ENCODE measurements around the gene NAALADL2.

The NAALADL2 gene

DNA sequence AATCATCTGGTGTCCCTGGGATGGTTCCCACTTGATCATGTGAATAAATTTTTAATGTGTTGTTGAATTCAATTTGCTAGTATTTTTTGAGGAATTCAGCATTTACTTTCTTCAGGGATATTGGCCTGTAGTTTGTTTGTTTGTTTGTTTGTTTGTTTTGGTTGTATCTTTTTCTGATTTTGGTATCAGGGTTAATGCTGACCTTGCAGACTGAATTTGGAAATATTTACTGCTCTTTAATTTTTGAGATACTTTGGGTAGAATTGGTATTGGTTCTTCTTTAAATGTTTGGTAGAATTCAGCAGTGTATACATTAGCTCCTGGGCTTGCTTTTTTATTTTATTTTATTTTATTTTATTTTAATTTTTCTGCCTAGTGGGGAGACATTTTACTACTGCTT, 803.7 kb downstream of the NAALADL2 start:
- no peak for DNase-seq (ENCODE audit: low read depth in 3 of 3)

DNA sequence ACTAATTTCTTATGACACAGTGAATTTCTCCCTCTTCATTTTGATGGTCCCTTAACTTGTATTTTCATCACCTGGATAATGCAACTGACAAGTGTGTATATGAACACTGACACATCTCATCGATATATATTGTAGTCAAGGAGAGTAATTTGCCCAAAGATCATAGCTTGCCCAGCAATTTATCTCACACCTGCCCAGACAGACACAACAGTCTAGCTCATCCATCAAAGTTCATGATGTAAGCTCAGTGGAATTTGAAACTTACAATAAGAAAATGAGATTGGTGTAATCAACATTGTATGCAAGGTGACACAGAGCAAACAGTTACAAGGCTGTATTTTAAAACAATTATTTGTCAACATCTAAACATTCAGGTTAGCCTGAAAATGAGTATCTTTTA, 805.8 kb downstream of the NAALADL2 start:
- no peak for DNase-seq (ENCODE audit: low read depth in 3 of 3)

DNA sequence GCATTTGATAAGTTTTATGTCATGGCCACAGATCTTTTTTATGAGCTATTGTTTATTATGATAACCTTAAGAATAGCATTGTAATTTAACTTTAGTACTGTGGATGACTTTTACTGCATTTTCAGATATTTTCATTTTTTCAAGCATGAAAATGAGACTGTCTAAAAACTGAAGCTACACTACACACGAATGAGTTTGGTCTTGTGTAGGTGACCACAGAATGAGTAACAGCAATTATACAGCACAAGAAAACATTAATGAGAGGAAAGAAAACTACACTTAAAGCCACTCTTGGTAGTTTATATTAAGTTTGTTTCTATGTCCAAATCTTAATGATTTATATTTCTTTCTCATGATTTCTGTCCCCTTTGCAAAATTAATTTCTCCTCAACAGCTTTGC, 809.2 kb downstream of the NAALADL2 start:
- no peak for DNase-seq (ENCODE audit: low read depth in 3 of 3)

- no peak for DNase-seq (ENCODE audit: low read depth in 3 of 3)
Observed at GRCh38 chr3:175670557-175670956, 811.4 kb downstream of the NAALADL2 start.

DNA sequence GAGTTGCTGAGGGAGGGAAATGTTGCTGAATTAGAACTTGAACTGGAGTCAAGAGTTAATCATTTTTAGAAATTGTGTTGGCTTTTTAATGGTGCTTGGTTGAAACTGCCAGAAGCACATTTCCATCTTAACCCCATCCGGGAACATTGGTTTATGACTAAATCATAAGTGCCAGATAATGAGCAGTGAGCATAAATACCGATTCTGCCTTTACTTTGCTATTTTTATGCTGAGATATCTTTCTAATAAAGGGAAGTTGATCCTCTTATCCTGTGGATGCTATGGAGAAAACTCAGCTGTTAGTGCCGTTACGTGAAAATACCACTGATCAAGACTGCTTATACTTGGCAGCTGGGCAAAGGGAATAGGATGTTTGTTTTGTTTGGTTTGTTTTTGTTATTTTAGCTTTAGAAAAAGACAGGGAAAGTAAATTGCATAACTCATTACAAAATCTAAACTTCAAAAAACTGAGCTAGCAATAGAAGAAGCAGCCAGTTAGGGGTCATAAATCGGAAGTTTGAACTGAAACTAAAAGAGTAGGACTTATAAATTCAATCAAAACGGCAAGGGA, 813.1 kb downstream of the NAALADL2 start:
- no peak for DNase-seq (ENCODE audit: low read depth in 3 of 3)

DNA sequence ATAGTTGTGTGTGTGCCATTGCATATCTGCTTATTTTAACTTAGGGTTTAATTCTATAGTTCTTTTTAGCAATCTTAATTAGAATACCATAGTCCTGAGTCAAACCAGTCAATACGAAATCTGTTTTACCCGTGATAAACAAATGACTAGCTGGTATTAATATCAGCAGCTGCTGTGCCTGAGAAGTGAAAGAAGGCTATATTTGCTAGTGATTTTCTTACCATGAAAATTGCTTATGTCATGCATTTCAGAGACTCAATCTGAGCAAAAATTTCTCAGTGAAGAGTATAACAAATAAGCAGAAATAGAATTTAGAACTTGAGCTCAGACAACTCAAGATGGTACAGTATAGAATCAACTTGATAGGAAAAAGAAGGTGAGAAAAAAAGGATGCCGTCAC, 820.4 kb downstream of the NAALADL2 start:
- DNase-seq (ENCODE audit: low read depth in 3 of 3) = no peak

DNA sequence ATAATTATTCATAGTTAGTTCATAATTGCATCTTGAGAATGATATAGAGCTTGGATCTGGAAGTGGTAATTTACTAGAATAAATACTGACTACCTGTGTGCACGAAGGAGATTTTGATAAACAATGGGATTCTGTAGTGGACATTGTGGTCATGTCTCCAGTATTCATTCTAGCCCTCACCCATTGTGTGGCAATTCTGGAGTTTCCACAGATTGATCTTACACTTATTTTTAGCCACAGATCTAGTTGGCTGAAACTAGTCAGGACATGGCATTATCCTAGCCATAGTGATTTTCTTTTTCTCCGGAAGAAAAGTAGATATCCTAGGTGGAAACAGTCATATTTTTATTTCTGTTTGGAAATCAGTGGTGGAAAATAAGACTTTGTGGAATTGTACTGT, 833.1 kb downstream of the NAALADL2 start:
- no peak for DNase-seq (ENCODE audit: low read depth in 3 of 3)

DNA sequence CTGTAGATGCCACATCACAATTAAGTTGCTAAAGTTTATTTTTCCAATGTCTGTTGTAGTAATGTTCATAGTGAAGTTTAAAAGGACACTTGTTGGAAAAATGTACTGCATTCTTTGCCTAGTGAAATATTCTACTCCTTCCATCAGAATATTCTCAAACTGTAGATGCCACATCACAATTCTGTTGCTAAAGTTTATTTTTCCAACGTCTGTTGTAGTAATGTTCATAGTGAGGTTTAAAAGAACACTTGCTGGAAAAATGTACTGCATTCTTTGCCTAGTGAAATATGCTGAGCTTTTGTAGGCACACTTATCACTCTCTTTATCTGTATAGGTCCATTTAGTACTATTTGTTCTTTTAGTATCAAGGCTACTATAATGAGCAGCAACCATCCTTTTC, 836.1 kb downstream of the NAALADL2 start:
- DNase-seq (ENCODE audit: low read depth in 3 of 3) = no peak

DNA sequence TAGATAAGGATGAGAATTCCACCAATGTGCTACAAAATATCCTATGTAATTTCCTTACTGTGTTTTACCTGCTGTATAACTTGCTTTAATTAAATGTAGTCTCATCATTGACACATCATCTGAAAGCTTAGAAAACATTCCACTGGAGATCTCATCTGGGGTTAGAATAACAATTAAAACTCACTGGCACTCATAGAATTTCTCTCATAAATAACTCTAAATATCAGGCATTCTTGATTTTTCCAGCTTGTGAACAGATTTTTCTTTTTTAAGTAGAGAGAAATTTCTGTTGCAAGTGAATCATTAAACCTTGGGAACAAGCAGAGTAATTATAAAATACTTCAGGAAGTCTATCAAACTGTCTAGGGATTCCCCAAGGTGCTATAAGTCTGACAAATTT, 843.8 kb downstream of the NAALADL2 start:
- no peak for DNase-seq (ENCODE audit: low read depth in 3 of 3)

DNA sequence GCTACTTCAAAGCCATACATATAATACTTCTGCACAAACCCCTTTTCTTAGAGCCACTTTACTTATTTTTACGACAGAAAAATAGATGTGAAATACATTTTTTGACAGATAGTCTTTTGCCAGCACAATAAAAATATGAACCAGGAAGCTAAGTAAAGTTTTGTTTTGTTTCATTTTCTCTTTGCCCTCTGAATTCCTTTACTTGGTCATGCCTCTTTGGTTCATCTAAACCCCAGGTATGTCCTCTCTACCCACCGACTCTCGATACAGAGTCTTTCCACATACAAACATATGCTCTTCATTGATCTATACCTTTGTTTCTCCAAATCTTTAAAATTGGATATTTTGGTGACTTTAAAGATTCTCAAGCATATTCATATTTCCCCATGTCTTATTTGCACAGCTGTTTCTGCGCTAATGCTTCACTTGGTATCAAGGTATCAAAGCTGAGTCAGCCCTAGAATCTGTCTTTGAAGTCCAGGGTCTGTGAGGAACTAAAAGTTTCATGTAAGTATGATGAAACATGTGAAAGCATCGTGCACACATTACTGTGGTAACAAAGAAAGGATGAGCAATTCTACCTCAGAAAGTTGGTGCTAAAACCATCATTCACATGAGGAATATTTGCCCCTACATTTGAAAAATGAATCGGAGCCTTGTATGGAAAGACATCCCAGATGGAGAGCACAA, 845.4 kb downstream of the NAALADL2 start:
- DNase-seq (ENCODE audit: low read depth in 3 of 3) = no peak

DNA sequence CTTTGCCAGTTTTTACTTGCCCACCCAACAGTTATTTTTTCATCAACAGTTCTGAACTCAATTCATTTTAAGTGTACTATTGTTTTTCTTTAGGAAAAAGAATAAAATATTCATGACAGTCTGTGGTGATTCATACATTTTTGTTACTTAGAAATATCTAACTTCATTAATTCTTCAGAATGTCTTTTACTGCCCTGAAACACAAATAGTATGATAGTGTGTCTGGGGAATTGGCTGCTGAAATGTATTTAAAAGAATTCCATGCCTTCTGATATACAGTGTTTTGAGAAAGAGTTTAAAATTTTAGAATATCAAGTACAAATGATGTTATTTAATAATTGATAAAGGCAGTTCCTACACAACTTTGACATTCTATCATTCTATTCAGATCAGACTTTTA, 854.1 kb downstream of the NAALADL2 start:
- no peak for DNase-seq (ENCODE audit: low read depth in 3 of 3)

GRCh38 chr3:175716446-175716845, 857.3 kb downstream of the NAALADL2 start:
- no peak for DNase-seq (ENCODE audit: low read depth in 3 of 3)

DNA sequence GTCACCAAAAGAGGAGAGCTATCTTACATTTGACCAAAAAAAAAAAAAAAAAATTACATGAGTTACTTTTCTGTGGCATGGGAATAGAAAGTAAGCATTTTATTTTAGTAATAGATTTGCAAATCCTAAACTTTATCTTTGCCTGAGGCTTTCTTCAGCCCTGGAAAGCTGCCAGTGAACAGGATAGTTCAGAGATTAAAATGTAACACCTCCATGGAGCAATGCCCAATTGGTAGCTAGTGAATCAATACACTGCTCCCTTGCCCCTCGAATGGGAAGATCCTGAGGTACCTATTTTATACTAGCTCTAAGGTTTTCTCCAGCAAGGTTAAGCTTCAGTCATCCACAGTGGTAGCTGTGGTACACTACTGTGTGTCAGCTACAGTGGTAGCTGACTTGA, 867.1 kb downstream of the NAALADL2 start:
- DNase-seq (ENCODE audit: low read depth in 3 of 3) = no peak

- DNase-seq (ENCODE audit: low read depth in 3 of 3) = no peak
Observed at GRCh38 chr3:175728566-175728965, 869.4 kb downstream of the NAALADL2 start.

DNA sequence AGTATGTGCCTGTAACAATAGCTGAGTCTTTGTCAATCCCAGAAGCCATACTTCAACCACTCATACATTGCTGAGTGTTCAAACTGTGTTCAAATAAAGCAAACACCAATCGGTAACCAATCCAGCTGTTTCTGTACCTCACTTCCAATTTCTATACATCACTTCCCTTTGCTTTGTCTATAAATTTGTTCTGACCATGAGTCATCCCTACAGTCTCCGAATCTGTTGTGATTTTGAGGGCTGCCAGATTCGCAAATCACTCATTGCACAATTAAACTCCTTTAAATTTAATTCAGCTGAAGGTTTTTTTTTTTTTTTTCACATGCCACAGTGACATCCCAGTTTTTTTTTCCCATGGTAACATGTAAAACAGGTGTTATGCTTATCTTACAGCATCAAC, 870.3 kb downstream of the NAALADL2 start:
- no peak for DNase-seq (ENCODE audit: low read depth in 3 of 3)

- no peak for DNase-seq (ENCODE audit: low read depth in 3 of 3)
Observed at GRCh38 chr3:175731543-175731942, 872.4 kb downstream of the NAALADL2 start.

GRCh38 chr3:175732017-175732416, 872.9 kb downstream of the NAALADL2 start:
- DNase-seq (ENCODE audit: low read depth in 3 of 3) = no peak

DNA sequence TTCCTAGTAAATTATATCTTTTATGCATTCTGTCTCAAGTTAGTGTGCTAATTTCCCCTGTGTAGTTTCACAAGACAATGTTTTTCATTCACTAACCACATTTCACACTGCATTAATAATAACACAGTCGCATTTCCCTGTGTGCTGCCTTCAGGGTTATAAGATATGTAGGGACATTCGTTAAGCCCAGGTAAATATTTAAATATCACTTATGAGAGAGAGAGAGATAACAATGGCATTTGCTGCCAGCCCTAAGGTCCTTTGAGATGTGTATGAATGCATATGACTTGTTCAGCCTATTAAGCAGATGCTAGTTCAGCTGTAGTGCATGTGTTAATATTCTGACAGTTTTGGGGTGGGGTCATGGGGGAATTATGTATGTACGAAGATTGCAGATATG, 876.7 kb downstream of the NAALADL2 start:
- DNase-seq (ENCODE audit: low read depth in 3 of 3) = no peak

DNA sequence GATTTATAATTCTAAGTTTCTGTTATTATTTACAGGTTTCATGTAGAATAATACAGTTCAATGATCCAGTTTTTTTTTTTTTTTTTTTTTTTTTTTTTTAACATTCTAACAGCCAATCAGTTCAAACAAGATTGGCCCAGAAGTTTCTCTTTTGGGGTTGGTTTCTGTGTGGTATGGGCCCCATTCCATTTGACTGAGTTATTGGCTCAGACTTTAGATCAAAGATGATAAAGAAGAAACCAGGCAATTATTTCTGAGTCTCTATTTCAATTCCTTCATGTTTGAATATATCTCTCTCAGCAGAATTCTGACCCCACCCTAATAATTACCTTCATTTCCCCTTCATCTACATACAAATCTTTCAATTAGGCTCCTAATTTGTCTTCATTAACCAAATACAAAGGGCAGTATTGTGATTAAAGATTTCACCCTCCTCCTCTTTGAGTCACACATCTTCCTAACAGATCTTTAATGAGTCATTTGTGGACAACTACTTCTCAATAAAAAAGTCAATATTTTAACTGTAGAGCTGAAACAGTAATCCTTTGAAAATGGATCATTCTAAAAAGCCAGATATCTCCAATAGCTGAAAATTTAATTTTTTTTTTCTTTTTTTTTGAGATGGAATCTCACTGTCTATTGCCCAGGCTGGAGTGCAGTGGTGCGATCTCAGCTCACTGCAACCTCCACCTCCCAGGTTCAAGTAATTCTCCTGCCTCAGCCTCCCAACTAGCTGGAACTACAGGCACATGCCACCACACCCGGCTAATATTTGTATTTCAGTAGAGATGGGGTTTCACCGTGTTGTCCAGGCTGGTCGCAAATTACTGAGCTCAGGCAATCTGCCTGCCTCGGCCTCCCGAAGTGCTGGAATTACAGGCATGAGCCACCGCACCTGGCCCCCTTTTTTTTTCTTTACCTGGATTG, 878.8 kb downstream of the NAALADL2 start:
- DNase-seq (ENCODE audit: low read depth in 3 of 3) = no peak

DNA sequence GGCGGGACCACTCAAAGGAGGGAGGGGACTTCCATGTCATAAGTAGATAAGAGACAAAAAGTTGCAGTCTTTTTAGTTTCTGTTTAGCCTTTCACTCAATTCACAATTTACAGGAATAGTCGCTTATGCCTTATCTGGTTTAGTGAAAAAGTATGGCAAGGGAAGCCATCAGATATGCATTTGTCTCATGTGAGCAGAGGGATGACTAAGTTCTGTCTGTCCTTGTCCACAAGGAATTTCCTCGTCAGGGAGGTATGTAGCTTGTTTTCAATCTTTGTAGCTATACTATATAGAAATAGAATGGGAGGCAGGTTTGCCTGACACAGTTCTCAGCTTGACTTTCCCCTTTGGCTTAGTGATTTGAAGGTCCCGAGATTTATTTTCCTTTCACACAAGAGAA, 882.8 kb downstream of the NAALADL2 start:
- no peak for DNase-seq (ENCODE audit: low read depth in 3 of 3)

- no peak for DNase-seq (ENCODE audit: low read depth in 3 of 3)
Observed at GRCh38 chr3:175743733-175744400, 884.7 kb downstream of the NAALADL2 start.

- no peak for DNase-seq (ENCODE audit: low read depth in 3 of 3)
Observed at GRCh38 chr3:175746308-175746707, 887.2 kb downstream of the NAALADL2 start.

Measured in stimulated activated CD4-positive, alpha-beta T cell treated with anti-CD3 and anti-CD28 coated beads, TNF-alpha, amount 100 ng/mL, for 4 hours (primary cell).